ENCODE data around the gene MUSK.
"Not testable (repeated sequence)": the region's sequence is repeated elsewhere in the genome, so short reads cannot be mapped to it uniquely, and the experiment has no call there.

Gene MUSK

DNA sequence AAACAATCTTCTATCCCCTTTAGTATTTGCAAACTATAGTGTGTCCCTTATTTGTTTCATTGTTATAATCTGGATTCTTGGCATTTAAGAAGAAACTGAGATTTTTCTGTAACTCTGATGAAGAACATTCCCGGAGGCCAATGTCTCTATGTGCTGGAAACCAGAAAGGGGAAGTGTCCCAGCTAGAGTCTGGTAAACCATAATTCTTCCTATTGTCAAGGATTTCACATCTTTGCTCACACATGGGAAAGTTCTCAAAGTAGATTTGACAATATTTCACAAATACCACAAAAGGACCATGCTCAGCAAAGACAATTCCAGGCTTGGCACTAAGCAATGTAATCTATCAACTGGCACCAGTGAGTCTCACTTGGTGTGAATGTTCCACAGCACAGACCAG lies 146.8 kb downstream of the MUSK start:
- no peak for DNase-seq

DNA sequence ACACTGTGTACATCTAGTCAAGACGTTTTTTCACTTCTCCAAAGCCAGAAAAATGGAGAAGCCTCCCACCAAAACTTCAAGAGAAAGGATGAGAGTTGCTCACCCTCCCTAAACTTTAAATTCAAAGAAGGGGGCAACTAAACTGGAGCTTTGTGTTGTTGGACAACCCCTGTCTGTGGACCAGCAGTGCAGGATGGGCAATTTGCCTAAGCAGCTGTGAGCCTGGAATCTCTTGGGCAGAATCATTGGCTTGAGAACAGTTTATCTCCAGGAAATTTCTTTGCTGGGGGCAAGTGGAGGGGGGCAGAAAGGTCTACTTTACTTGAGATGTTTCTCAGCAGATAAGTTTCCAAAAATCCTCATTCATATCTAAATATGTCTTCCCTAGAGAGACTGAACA lies 151.8 kb downstream of the MUSK start:
- DNase-seq: no peak

DNA sequence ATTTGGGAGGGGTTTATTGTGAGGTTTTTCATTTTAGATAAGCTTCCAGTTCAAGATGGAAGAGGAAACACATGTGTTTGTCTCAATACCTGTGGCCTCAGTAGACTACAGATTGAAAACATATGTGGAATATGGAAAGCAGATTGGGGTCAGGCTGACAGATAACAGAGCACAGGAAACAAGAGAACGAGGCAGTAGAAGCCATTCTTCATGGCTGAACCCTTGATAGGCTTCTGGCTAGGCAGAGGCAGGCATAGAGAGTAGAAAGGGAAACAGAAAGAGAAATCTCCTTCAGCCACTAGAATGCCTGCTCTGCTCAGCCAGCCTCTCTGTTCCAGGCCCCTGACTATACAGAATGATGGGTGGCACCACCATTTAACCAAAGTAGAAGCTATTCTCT lies 152.5 kb downstream of the MUSK start:
- no peak for DNase-seq

DNA sequence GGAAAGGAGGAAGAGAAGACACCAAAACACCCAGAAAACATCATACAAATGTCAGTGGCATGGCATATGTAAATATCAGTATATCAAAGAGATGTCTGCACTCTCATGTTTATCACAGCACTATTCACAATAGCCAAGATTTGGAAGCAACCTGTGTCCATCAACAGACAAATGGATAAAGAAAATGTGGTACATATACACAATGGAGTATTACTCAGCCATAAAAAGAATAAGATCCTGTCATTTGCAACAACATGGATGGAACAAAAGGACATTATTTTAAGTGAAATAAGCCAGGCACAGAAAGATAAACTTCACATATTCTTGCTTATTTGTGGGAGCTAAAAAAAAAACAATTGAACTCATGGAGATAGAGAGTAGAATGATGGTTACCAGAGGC lies 156.5 kb downstream of the MUSK start:
- not testable (repeated sequence) for DNase-seq

DNA sequence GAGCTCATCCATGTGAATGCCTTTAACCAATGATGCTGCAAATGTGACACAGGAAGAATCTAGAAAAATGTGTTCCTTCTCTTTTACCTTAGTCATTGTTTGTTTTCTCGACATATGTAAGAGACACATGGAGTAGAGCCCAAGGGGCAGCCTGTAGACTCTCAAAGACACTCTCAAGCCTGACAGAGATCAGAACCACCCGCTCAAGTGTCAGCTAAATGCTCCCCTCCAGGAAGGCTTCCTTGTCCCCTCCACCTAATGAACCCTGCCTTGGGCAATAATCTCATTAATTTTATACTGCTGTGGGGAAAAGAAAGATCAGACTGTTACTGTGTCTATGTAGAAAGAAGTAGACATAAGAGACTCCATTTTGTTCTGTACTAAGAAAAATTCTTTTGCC lies 157.4 kb downstream of the MUSK start:
- DNase-seq: no peak

DNA sequence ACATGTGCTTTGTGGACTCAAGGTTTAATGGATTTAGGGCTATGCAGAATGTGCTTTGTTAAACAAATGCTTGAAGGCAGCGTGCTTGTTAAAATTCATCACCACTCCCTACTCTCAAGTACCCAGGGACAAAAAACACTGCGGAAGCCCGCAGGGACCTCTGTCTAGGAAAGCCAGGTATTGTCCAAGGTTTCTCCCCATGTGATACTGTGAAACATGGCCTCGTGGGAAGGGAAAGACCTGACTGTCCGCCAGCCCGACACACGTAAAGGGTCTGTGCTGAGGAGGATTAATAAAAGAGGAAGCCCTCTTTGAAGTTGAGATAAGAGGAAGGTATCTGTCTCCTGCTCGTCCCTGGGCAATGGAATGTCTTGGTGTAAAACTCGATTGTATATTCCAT lies 157.8 kb downstream of the MUSK start:
- not testable (repeated sequence) for DNase-seq

GRCh38 chr9:110828264-110828663 lies 159.7 kb downstream of the MUSK start:
- DNase-seq: no peak

DNA sequence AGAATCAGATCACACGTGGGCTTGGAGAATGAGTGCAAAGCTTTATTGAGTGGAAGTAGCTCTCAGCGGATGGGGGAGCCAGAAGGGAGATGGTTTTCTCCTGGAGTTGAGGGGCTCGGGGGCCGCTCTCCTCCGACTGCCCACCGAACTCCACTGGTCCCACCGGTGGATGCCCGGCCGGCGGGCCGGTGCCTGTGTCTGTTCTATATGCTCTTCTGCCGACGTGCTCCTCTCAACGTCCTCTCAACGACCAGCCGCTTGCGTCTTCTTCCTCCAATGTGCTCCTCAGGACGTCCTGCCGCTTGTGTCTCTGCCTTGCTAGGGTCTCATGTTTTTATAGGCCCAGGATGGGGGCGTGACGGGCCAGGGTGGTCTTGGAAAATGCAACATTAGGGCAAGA lies 161.9 kb downstream of the MUSK start:
- DNase-seq: no peak

DNA sequence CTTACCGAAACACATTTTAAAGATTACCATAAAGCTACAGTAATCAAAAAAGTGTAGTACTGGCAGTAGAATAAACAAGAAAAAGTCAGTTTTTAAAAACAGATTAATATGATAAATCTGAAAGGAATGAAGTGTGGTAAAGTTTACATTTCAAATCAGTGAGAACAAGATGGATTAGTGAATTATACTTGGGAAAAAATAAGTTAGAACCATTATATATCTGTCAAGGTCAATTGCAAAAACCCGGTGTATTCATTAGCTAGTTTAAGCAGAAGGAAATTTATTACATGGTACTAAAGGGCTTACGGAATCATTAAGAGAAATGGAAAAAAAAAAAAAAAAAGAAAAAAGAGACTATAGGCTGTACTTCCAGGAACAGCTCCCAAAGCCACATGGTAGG lies 164.3 kb downstream of the MUSK start:
- no peak for DNase-seq

- DNase-seq: no peak
Measured at GRCh38 chr9:110835404-110835803, 166.8 kb downstream of the MUSK start.

DNA sequence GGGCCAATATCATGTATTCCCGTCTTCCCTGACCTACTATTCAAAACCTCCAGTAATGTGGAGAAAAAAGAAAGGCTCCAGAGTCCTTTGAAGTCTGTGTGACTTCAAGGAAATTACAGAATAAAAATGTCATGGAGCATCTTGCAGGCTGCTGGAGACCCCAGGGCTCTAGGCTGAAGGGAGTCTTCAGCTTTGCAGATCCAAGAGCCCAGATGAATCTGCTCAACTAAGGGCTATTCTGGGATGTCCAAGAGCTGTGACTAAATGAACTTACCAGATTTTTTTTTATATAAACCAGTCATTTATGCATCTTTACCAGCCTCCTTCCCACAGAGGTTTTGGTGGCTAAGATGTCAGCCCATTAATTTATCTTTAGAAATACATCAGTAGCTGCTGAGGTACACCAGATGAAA lies 167.3 kb downstream of the MUSK start:
- DNase-seq: no peak

- DNase-seq: no peak
Measured at GRCh38 chr9:110837401-110838005, 168.9 kb downstream of the MUSK start.

- DNase-seq: no peak
Measured at GRCh38 chr9:110842169-110842568, 173.6 kb downstream of the MUSK start.

DNA sequence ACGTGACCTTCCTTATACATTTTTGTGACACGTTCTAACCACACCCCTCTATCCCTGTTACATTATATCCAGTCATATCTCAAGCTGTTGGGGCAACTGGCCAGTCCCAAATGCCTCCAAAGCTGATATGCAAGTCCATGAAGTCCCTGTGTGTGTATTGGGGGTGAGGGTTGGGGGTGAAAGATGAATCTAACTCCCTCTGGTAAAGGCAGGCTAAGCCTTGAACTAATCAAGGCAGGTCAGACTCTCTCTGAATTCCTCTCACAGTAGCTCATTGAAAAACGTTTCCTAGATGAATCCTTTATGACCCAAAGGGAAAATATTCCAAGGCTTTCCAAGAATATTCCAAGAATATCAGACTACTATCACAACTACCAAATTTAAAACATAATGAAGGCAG lies 174.4 kb downstream of the MUSK start:
- DNase-seq: no peak

DNA sequence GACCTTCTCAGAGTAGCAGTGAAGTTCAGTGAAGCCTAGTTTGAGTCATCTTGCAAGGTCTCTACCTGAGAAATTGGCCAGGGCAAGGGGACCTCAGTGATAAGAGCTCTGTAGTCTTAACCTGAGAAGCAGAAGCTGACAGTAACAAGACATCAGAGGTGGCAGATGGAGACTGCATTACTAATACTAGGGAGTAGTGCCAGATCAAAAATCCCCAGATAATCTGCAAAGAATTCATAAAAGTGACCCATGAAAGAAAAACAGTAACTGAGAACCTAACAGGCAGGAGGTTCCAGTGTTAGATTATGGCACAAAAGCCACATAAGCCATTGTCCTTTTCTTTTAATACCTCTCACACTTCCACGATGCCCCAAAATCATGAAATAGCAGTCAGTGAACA lies 175.5 kb downstream of the MUSK start:
- no peak for DNase-seq

- DNase-seq: no peak
Measured at GRCh38 chr9:110846215-110846614, 177.6 kb downstream of the MUSK start.

- DNase-seq: no peak
Measured at GRCh38 chr9:110847671-110848070, 179.1 kb downstream of the MUSK start.

DNA sequence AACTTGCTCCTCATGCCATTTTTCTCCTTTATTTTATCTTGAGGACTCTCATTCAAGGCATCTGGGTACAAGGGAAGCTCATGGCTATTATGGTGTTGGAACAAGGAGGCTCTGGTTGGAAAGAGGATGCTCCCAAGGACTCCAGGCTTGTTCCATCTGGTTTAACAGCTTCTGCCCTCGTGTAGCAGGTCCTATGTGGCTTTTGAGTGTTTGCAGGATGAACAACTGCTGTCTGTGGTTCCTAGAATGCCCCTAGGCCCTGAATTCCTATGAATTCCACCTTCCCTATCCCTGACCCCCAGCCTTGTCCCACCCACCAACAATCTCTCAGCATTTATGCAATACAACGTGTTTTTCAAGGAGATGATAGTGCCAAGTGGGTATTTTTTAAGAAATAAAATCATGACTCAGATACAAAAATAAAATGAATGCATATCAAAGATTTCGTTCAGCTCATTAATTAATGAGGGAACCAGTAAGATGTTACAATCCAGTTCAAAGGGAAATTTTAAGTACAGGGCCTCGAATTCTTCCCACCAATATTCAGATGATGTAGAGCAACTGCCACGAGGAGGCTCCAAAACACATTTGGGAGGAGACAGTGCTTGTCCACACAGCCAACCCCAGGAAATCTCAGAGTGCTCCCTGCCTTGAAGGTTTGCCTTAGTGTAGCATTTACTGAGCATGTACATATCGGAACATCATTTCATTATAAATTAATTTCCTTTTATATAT lies 182.0 kb downstream of the MUSK start:
- no peak for DNase-seq

Data from AML-193 (cell line).